H1 (cell line): Measurements from ENCODE around the gene FKBP5. TPM values are rescaled to one million over a fixed set of nuclear protein-coding genes. Genes with fewer than 3 reads are reported as not detected.

Experiments used
- CTCF ChIA-PET: fragments of 300-600 bp; sonication (Branson Sonifier 250); formaldehyde crosslinking; loops from one replicate; lab custom pipeline; 2021; ENCODE audit not compliant: partially characterized antibody; lab: Charles Lee
- POLR2A ChIA-PET: fragments of 300-600 bp; sonication (Branson Sonifier 250); formaldehyde crosslinking; loops from one replicate; lab custom pipeline; 2021; ENCODE audit warnings: inconsistent platforms; ENCODE audit not compliant: partially characterized antibody; lab: Charles Lee
- DNase-seq, 2 experiments: peaks; one replicate each; pipeline versions ENCODE4 v3.0.0 to v3.0.0-alpha.2; 2010 to 2022; ENCODE audit warnings: low spot score in 2 of 2, low read depth in 1 of 2, mixed read lengths in 1 of 2
- FAIRE-seq: peaks from 2 replicates; lab custom pipeline; 2011; peaks lifted over from hg19 to GRCh38; lab: Jason Lieb, UNC
- H2AFZ ChIP-seq: 2 replicates; pipeline ENCODE4 v1.8.1; 2012; ENCODE audit warnings: low read length, inconsistent platforms
- H2AK5ac ChIP-seq: 2 replicates; pipeline ENCODE4 v1.6.1; 2013; ENCODE audit warnings: low read depth, low read length
- H2BK120ac ChIP-seq: replicated peaks from 2 replicates; pipeline ENCODE3; 2013; ENCODE audit warnings: low read depth, low read length, inconsistent platforms
- H2BK12ac ChIP-seq: 2 replicates; pipeline ENCODE4 v1.6.1; 2013; ENCODE audit warnings: low read depth, low read length
- H2BK15ac ChIP-seq: 2 replicates; pipeline ENCODE4 v1.6.1; 2013; ENCODE audit warnings: low read length
- H2BK20ac ChIP-seq: 2 replicates; pipeline ENCODE4 v1.6.1; 2013; ENCODE audit warnings: low read length
- H2BK5ac ChIP-seq: 2 replicates; pipeline ENCODE4 v1.6.1; 2013; ENCODE audit warnings: low read depth, low read length
- H3K14ac ChIP-seq: 2 replicates; pipeline ENCODE4 v1.6.1; 2013; ENCODE audit warnings: inconsistent platforms; ENCODE audit not compliant: insufficient read length
- H3K18ac ChIP-seq: 2 replicates; pipeline ENCODE4 v1.6.1; 2013; ENCODE audit warnings: low read length; ENCODE audit errors: extremely low read depth
- H3K23ac ChIP-seq: 2 replicates; pipeline ENCODE4 v1.6.1; 2013; ENCODE audit warnings: inconsistent platforms; ENCODE audit not compliant: insufficient read length
- H3K23me2 ChIP-seq: 2 replicates; pipeline ENCODE4 v1.6.1; 2013; ENCODE audit warnings: low read depth, low read length
- H3K27ac ChIP-seq: 2 replicates; pipeline ENCODE4 v1.6.1; 2011; ENCODE audit warnings: low read depth, low read length, inconsistent platforms
- H3K27me3 ChIP-seq, 4 experiments: replicated peaks in 1 of 4; 1 replicate in 1 of 4; 2 replicates in 3 of 4; pipeline versions ENCODE4 v1.6.1 to v1.8.1; 2011 to 2013; ENCODE audit warnings: low read length in 3 of 4, mild to moderate bottlenecking in 3 of 4, inconsistent platforms in 2 of 4, mixed read lengths in 2 of 4, moderate library complexity in 1 of 4; ENCODE audit not compliant: control insufficient read depth in 3 of 4, insufficient read depth in 3 of 4; ENCODE audit errors: extremely low read depth in 1 of 4
- H3K36me3 ChIP-seq, 4 experiments: 2 replicates each; pipeline versions ENCODE4 v1.6.1 to v1.8.1; 2011 to 2013; ENCODE audit warnings: mild to moderate bottlenecking in 4 of 4, low read length in 3 of 4, moderate library complexity in 2 of 4, control low read depth in 1 of 4, inconsistent platforms in 1 of 4; ENCODE audit not compliant: insufficient read depth in 4 of 4, control insufficient read depth in 2 of 4
- H3K4ac ChIP-seq: replicated peaks from 2 replicates; pipeline ENCODE3; 2013; ENCODE audit warnings: low read length, low read depth, mixed read lengths, inconsistent platforms; ENCODE audit not compliant: insufficient read length
- H3K4me1 ChIP-seq, 4 experiments: replicated peaks in 1 of 4; 1 replicate in 1 of 4; 2 replicates in 3 of 4; pipeline versions ENCODE4 v1.6.1 to v1.8.1; 2011 to 2013; ENCODE audit warnings: low read length in 3 of 4, inconsistent platforms in 2 of 4, mixed read lengths in 1 of 4; ENCODE audit not compliant: insufficient read depth in 4 of 4, control insufficient read depth in 3 of 4
- H3K4me2 ChIP-seq, 2 experiments: 2 replicates each; pipeline versions ENCODE4 v1.6.1 to v1.8.1; 2011 to 2013; ENCODE audit warnings: low read depth in 2 of 2, low read length in 2 of 2, control low read depth in 1 of 2, inconsistent platforms in 1 of 2, mild to moderate bottlenecking in 1 of 2; ENCODE audit not compliant: insufficient read depth in 1 of 2
- H3K4me3 ChIP-seq, 4 experiments: fragments of 200-600, 300-600 bp in 1 of 4; sonication (generic), shearing (Covaris generic), sonication (Bioruptor Twin) in 1 of 4; 2 replicates each; pipeline versions ENCODE4 v1.5.1 to v1.8.1; 2011 to 2016; ENCODE audit warnings: low read length in 4 of 4, low read depth in 3 of 4, control low read depth in 2 of 4, inconsistent platforms in 2 of 4, mild to moderate bottlenecking in 2 of 4, mixed read lengths in 1 of 4, moderate library complexity in 1 of 4; ENCODE audit not compliant: insufficient read depth in 2 of 4; ENCODE audit errors: extremely low read depth in 1 of 4
- H3K56ac ChIP-seq: replicated peaks from 2 replicates; pipeline ENCODE3; 2013; ENCODE audit warnings: low read depth, mild to moderate bottlenecking, mixed read lengths, low read length, inconsistent platforms; ENCODE audit not compliant: insufficient read length
- H3K79me1 ChIP-seq: 2 replicates; pipeline ENCODE4 v1.6.1; 2013; ENCODE audit warnings: low read depth, low read length, control low read depth
- H3K79me2 ChIP-seq, 2 experiments: 2 replicates each; pipeline versions ENCODE4 v1.6.1 to v1.8.1; 2012 to 2013; ENCODE audit warnings: low read length in 2 of 2, mild to moderate bottlenecking in 2 of 2, inconsistent platforms in 1 of 2; ENCODE audit not compliant: insufficient read depth in 2 of 2, control insufficient read depth in 1 of 2
- H3K9ac ChIP-seq, 4 experiments: replicated peaks in 1 of 4; 1 replicate in 1 of 4; 2 replicates in 3 of 4; pipeline versions ENCODE4 v1.6.1 to v1.8.1; 2011 to 2013; ENCODE audit warnings: low read depth in 3 of 4, low read length in 3 of 4, control low read depth in 2 of 4, mild to moderate bottlenecking in 2 of 4, moderate library complexity in 2 of 4, inconsistent platforms in 1 of 4; ENCODE audit errors: extremely low read depth in 1 of 4
- H3K9me3 ChIP-seq, 2 experiments: 2 replicates each; pipeline versions ENCODE4 v1.6.1 to v1.8.1; 2012 to 2013; ENCODE audit warnings: mild to moderate bottlenecking in 2 of 2, moderate library complexity in 2 of 2, control low read depth in 1 of 2, inconsistent platforms in 1 of 2, low read depth in 1 of 2, low read length in 1 of 2, mixed read lengths in 1 of 2; ENCODE audit not compliant: insufficient read depth in 2 of 2
- H4K20me1 ChIP-seq, 2 experiments: replicated peaks in 1 of 2; 2 replicates each; pipeline versions ENCODE3 to v1.8.1; 2011 to 2013; ENCODE audit warnings: inconsistent platforms in 2 of 2, low read length in 2 of 2, mild to moderate bottlenecking in 1 of 2; ENCODE audit not compliant: insufficient read depth in 2 of 2, control insufficient read depth in 1 of 2
- H4K5ac ChIP-seq: 2 replicates; pipeline ENCODE4 v1.6.1; 2013; ENCODE audit warnings: low read length, low read depth, mixed read lengths, inconsistent platforms; ENCODE audit not compliant: insufficient read length
- H4K8ac ChIP-seq: 2 replicates; pipeline ENCODE4 v1.8.0; 2013; ENCODE audit warnings: mild to moderate bottlenecking, moderate library complexity, low read length, inconsistent platforms; ENCODE audit not compliant: insufficient read depth; ENCODE audit errors: extremely low read depth
- H4K91ac ChIP-seq: replicated peaks from 2 replicates; pipeline ENCODE3; 2013; ENCODE audit warnings: low read length, mixed read lengths, inconsistent platforms; ENCODE audit not compliant: insufficient read length
- GABPA ChIP-seq: IDR thresholded peaks from 2 replicates; pipeline ENCODE4 v1.6.1; 2011; ENCODE audit warnings: mild to moderate bottlenecking, low read length, moderate library complexity, borderline replicate concordance; ENCODE audit not compliant: insufficient read depth
- POLR2AphosphoS5 ChIP-seq: IDR thresholded peaks from 2 replicates; pipeline ENCODE4 v1.6.1; 2011; ENCODE audit warnings: low read depth, low read length
- RFX5 ChIP-seq: IDR thresholded peaks from 2 replicates; pipeline ENCODE4 v1.6.1; 2011; ENCODE audit warnings: low read depth, low read length, improper control_type of control experiment, borderline replicate concordance
- RNF2 ChIP-seq: fragments of 200-900, 300-1000 bp; sonication (generic); IDR thresholded peaks from 2 replicates; pipeline ENCODE4 v1.7.1; 2016; ENCODE audit warnings: borderline replicate concordance, low read depth, mild to moderate bottlenecking, antibody characterized with exemption, low read length; ENCODE audit not compliant: poor library complexity, severe bottlenecking; ENCODE audit errors: missing control alignments
- SAP30 ChIP-seq: fragments of 300-600 bp; sonication (generic); IDR thresholded peaks from 2 replicates; pipeline ENCODE4 v1.7.1; 2012; ENCODE audit warnings: low read length, moderate library complexity, mild to moderate bottlenecking, inconsistent platforms; ENCODE audit not compliant: insufficient read depth, insufficient replicate concordance
- SIN3A ChIP-seq, 2 experiments: IDR thresholded peaks in 1 of 2; conservative IDR thresholded peaks in 1 of 2; 2 replicates each; pipeline ENCODE4 v1.6.1; 2011 to 2012; ENCODE audit warnings: low read length in 2 of 2, improper control_type of control experiment in 1 of 2, low read depth in 1 of 2, mild to moderate bottlenecking in 1 of 2
- SP1 ChIP-seq: IDR thresholded peaks from 2 replicates; pipeline ENCODE4 v1.6.1; 2011; ENCODE audit warnings: low read depth, low read length
- SRF ChIP-seq: IDR thresholded peaks from 2 replicates; pipeline ENCODE4 v1.6.1; 2011; ENCODE audit warnings: mild to moderate bottlenecking, low read depth, low read length, moderate library complexity
- TBP ChIP-seq: IDR thresholded peaks from 2 replicates; pipeline ENCODE4 v1.6.1; 2011; ENCODE audit warnings: low read depth, low read length, improper control_type of control experiment
- WGBS, 2 experiments: shearing (Covaris generic) in 1 of 2; methylation state at CpG; one replicate each; pipeline versions ENCODE4 v1.1.6 to v1.1.7; 2013 to 2015; ENCODE audit warnings: low lambda C conversion rate in 2 of 2, mixed read lengths in 2 of 2, inconsistent platforms in 1 of 2, low coverage in 1 of 2, missing lambda C conversion rate in 1 of 2; ENCODE audit not compliant: insufficient replicate concordance in 2 of 2, insufficient coverage in 1 of 2, insufficient read length in 1 of 2; ENCODE audit errors: extremely low coverage in 1 of 2, missing lambda C conversion rate in 1 of 2; 5-methylcytosine and 5-hydroxymethylcytosine counted together
- polyA plus RNA-seq, 7 experiments: library from polyadenylated mRNA; depleted of rRNA in 3 of 7; stranded (reverse) in 5 of 7; unstranded in 2 of 7; fragments of >200 nt in 5 of 7; fragments of 200-250 nt in 2 of 7; gene quantifications; 1 replicate in 5 of 7; 2 replicates in 1 of 7; 4 replicates in 1 of 7; pipeline versions ENCODE4 v1.2.1 to v1.2.3, GENCODE V29; 2011 to 2013; ENCODE audit warnings: missing spikeins in 2 of 7, mixed read lengths in 2 of 7
- total RNA-seq: library from RNA; stranded (reverse); fragmentation: NEBNext Ultra II Directional; extraction: Animal tissue kit (Norgen Biotek cat#: 25700); gene quantifications from 2 replicates; pipeline ENCODE4 v1.2.1, GENCODE V29; 2021
- TF ChIP-seq, protein P1 (sequence below), 3 experiments: IDR thresholded peaks; 1 replicate in 2 of 3; 2 replicates in 1 of 3; pipeline versions ENCODE4 v1.5.1 to v1.6.1; 2011; ENCODE audit warnings: low read length in 3 of 3, mild to moderate bottlenecking in 3 of 3, inconsistent platforms in 2 of 3, low read depth in 1 of 3, moderate library complexity in 1 of 3; ENCODE audit not compliant: insufficient read depth in 1 of 3; ENCODE audit errors: control extremely low read depth in 1 of 3

The FKBP5 gene
- total and polyA plus RNA-seq, 2 of the 8 experiments (the other 6 are each of a cell fraction or from before 2014, with no cell fraction given), result 14.3 to 40.4 TPM

DNA sequence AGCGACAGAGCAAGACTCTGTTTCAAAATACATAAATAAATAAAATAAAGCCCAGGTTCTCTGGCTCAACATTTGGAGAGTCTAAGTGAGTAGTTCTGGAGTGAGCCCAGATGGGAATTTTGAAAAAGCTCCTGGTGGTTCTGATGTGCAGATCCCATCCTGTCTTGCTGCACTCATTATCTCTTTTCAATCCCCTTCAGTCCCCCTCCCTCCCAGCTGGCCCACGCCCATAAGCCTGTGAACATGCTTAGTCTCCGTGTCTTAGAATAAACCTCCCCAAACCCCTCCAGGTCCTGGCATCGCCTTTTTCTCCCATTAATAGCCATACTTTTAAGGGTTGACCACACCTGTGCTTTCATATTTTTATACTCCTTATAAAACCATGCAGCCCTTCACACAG lies 156.6 kb downstream of the FKBP5 start:
- Histone ChIP-seq H2BK15ac (no peak overlapping the region), H2AK5ac (no peak overlapping the region), H3K4me3 (no peak overlapping the region), H3K36me3 (no peaks in the 10 kb centered on the region), H2BK5ac (no peak overlapping the region), H3K4ac (no peak overlapping the region), H3K14ac (no peak overlapping the region), H3K79me2 (no peaks in the 10 kb centered on the region), H3K9ac (no peak overlapping the region), H3K27me3 (no peaks in the 10 kb centered on the region), H4K8ac (no peak overlapping the region), H4K5ac (no peak overlapping the region), H3K9me3 (no peaks in the 10 kb centered on the region), H3K4me1 (peaks cover 2 to 9% (median 6%) of the 10 kb centered on the region in 4 experiments; a peak in 5 of 7 replicates), H3K79me1 (no peaks in the 10 kb centered on the region), H3K23ac (no peak overlapping the region), H2AFZ (no peak overlapping the region), H3K4me2 (no peak overlapping the region), H3K56ac (no peak overlapping the region), H4K20me1 (no peaks in the 10 kb centered on the region), H4K91ac (no peak overlapping the region), H3K23me2 (no peaks in the 10 kb centered on the region), H2BK120ac (no peak overlapping the region), H3K27ac (no peak overlapping the region), H3K18ac (no peak overlapping the region), H2BK12ac (no peak overlapping the region), H2BK20ac (no peak overlapping the region)
- ChIA-PET CTCF (interaction anchor here (0.9 to 32.2 kb wide), 4 partner anchors 10 to 226 kb away, joined by 3 to 521 read pairs (median 18); no protein-coding TSS in a partner anchor), POLR2A (interaction anchor here (0.6 to 0.9 kb wide), 3 partner anchors 11 to 37 kb away, joined by 3 to 4 read pairs (median 3); no protein-coding TSS in a partner anchor)
- WGBS, 2 experiments, result 88% methylated on average over 4 of the region's 4 CpGs; no CpG with 5 or more reads in 1 of the 2 experiments
- DNase-seq, result no peak
- no peak for FAIRE-seq
- TF ChIP-seq RNF2, result no peak
- no peak for TF ChIP-seq TBP
- TF ChIP-seq POLR2AphosphoS5, result no peak
- TF ChIP-seq, protein P1, sequence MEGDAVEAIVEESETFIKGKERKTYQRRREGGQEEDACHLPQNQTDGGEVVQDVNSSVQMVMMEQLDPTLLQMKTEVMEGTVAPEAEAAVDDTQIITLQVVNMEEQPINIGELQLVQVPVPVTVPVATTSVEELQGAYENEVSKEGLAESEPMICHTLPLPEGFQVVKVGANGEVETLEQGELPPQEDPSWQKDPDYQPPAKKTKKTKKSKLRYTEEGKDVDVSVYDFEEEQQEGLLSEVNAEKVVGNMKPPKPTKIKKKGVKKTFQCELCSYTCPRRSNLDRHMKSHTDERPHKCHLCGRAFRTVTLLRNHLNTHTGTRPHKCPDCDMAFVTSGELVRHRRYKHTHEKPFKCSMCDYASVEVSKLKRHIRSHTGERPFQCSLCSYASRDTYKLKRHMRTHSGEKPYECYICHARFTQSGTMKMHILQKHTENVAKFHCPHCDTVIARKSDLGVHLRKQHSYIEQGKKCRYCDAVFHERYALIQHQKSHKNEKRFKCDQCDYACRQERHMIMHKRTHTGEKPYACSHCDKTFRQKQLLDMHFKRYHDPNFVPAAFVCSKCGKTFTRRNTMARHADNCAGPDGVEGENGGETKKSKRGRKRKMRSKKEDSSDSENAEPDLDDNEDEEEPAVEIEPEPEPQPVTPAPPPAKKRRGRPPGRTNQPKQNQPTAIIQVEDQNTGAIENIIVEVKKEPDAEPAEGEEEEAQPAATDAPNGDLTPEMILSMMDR (IDR thresholded peaks at IDR 0.05; ENCODE audit: control extremely low read depth in 1 of 3, insufficient read depth in 1 of 3, low read depth in 1 of 3, low read length in 3 of 3), result no peak
- no peak for TF ChIP-seq SIN3A (conservative IDR thresholded peaks at IDR 0.05 in 1 of 2, IDR thresholded peaks at IDR 0.05 in 1 of 2; ENCODE audit: low read depth in 1 of 2, low read length in 2 of 2)
- TF ChIP-seq SP1, result no peak
- no peak for TF ChIP-seq SRF
- TF ChIP-seq RFX5, result no peak
- TF ChIP-seq GABPA, result no peak
- no peak for TF ChIP-seq SAP30
